Chondrocyte (in vitro differentiated cells): Measurements from ENCODE around the gene PDHA2. TPM values are rescaled to one million over a fixed set of nuclear protein-coding genes. Genes with fewer than 3 reads are reported as not detected.
"Not testable (repeated sequence)": the region's sequence is repeated elsewhere in the genome, so short reads cannot be mapped to it uniquely, and the experiment has no call there.

Experiments used
- DNase-seq: peaks from one replicate; pipeline ENCODE4 v3.0.0; 2021; ENCODE audit warnings: mixed read lengths, low spot score
- H3K27ac Mint-ChIP-seq: one replicate; pipeline ENCODE4 v1.8.0; 2021; ENCODE audit warnings: mild to moderate bottlenecking, moderate library complexity, mixed read lengths; ENCODE audit not compliant: unreplicated experiment
- H3K27me3 Mint-ChIP-seq: 2 replicates; pipeline ENCODE4 v1.8.0; 2021; ENCODE audit warnings: low read depth, mixed read lengths
- H3K36me3 Mint-ChIP-seq: 2 replicates; pipeline ENCODE4 v1.8.0; 2021; ENCODE audit warnings: low read depth, mixed read lengths
- H3K4me1 Mint-ChIP-seq: 2 replicates; pipeline ENCODE4 v1.8.0; 2021; ENCODE audit warnings: low read depth, mild to moderate bottlenecking, mixed read lengths
- H3K4me3 Mint-ChIP-seq: one replicate; pipeline ENCODE4 v1.8.0; 2021; ENCODE audit warnings: mild to moderate bottlenecking, moderate library complexity, mixed read lengths; ENCODE audit not compliant: unreplicated experiment
- H3K9me3 Mint-ChIP-seq: 2 replicates; pipeline ENCODE4 v1.8.0; 2021; ENCODE audit warnings: low read depth, mixed read lengths
- total RNA-seq: library from RNA; stranded (reverse); gene quantifications from 3 replicates; pipeline ENCODE4 v1.2.1, GENCODE V29; 2021
- TF ChIP-seq, protein P1 (sequence below): fragments of 200-600 bp; sonication (generic); IDR thresholded peaks from 2 replicates; pipeline ENCODE4 v1.5.0; 2021; ENCODE audit warnings: antibody characterized with exemption, mild to moderate bottlenecking, moderate library complexity

Gene PDHA2
- total RNA-seq, 1 donor from 2014 or later: not detected

DNA sequence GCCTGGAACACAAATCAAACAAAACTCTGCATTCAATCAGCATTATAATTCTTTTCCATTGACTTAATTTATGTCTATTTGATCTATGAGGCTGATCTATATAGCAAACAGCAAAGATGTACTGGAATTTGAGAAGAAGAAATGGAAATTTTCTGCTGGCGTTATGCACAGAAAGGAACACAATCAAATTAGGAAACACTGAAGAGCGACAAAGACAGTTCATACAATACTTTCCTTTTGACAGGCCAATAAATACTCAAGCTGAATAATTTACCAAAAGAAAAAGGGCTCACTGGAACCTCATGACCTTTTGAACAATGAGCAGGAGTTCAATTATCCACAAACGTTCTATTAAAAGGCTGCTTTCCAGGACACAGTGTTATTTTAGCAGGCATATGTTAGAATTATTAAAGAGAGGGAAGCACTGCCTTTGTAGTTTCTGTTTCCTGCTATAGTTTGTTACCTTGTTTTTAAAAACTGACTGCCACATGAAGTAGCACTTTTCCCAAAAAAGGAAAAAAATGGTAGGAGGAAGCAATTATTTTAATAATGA is 8.1 kb downstream of the PDHA2 start:
- H3K27ac Mint-ChIP-seq: no peak overlapping the region
- TF ChIP-seq, protein P1, sequence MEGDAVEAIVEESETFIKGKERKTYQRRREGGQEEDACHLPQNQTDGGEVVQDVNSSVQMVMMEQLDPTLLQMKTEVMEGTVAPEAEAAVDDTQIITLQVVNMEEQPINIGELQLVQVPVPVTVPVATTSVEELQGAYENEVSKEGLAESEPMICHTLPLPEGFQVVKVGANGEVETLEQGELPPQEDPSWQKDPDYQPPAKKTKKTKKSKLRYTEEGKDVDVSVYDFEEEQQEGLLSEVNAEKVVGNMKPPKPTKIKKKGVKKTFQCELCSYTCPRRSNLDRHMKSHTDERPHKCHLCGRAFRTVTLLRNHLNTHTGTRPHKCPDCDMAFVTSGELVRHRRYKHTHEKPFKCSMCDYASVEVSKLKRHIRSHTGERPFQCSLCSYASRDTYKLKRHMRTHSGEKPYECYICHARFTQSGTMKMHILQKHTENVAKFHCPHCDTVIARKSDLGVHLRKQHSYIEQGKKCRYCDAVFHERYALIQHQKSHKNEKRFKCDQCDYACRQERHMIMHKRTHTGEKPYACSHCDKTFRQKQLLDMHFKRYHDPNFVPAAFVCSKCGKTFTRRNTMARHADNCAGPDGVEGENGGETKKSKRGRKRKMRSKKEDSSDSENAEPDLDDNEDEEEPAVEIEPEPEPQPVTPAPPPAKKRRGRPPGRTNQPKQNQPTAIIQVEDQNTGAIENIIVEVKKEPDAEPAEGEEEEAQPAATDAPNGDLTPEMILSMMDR: no peak

DNA sequence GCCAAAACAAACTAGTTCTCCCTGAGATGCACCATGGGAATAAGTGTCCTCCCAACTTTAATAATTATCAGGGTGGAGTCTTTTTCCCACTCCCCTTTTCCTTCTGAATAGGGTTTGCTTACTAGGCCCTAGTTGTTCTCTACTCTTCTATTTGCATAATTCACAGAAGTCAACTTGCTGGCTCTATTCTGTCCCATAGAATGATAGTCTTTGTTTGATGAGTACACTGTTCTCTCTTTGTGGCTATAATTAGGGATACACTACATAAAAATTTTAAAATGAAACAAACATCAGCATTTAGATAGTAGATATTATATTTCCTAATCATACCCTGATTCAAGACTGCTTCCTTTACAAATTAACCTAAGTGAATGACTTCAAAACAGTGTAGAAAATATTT is 10.3 kb downstream of the PDHA2 start:
- Mint-ChIP-seq H3K4me3 (no peak overlapping the region), H3K27ac (no peak overlapping the region), H3K4me1 (no peaks in the 10 kb centered on the region), H3K27me3 (no peaks in the 10 kb centered on the region), H3K36me3 (no peaks in the 10 kb centered on the region), H3K9me3 (no peaks in the 10 kb centered on the region)
- DNase-seq: no peak
- TF ChIP-seq, protein P1: no peak

More for the DNA sequence above, 8.1 kb downstream of the PDHA2 start:
- Mint-ChIP-seq H3K36me3 (no peaks in the 10 kb centered on the region), H3K4me1 (no peaks in the 10 kb centered on the region), H3K27me3 (no peaks in the 10 kb centered on the region), H3K4me3 (no peak overlapping the region), H3K9me3 (no peaks in the 10 kb centered on the region)
- DNase-seq: no peak

DNA sequence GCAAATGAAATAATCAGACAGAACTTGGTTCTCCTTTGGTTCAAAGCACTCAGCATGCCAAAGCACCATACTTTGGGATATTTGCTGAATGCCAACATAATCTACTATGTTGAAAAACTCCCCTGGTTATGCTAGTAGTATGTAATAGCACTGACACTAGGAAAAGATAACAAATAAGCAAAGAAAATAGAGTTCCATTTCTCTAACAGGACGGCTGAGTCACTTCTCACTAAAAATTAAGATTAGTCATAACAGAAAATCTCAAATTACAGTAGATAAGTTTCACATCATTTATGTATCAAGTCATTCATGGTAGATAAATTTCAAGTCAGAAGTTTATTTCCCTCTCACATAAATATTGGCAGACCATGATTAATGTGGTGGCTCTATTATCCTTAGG is 17.9 kb downstream of the PDHA2 start:
- Mint-ChIP-seq H3K36me3 (no peaks in the 10 kb centered on the region), H3K9me3 (no peaks in the 10 kb centered on the region), H3K27ac (no peak overlapping the region), H3K4me1 (peaks cover 11% of the 10 kb centered on the region), H3K27me3 (no peaks in the 10 kb centered on the region), H3K4me3 (no peak overlapping the region)
- DNase-seq: no peak
- TF ChIP-seq, protein P1: no peak

DNA sequence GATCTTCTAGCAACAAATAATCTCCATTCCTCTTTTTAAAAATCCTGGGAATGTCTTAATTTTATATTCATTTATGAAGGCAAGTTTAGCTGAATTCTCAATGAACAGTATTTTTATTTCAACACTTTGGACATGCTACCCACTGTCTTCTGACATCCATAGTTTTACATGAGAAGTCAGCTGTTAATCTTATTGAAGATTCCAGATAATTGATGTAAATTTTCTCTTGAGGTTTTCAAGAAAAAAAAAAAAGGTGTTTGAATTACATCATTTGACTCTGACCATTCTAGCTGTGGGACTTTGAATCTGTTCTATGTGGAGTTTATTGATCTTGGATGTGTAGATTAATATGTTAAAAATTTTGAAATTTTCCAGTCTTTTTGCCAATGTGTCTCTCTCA is 28.0 kb downstream of the PDHA2 start:
- DNase-seq: no peak
- H3K36me3 Mint-ChIP-seq: peaks cover 9% of the 10 kb centered on the region
- no peaks in the 10 kb centered on the region for H3K27me3 Mint-ChIP-seq
- H3K4me3 Mint-ChIP-seq: no peak overlapping the region
- peaks cover 37% of the 10 kb centered on the region for H3K9me3 Mint-ChIP-seq
- TF ChIP-seq, protein P1: no peak
- no peaks in the 10 kb centered on the region for H3K4me1 Mint-ChIP-seq
- H3K27ac Mint-ChIP-seq: no peak overlapping the region

DNA sequence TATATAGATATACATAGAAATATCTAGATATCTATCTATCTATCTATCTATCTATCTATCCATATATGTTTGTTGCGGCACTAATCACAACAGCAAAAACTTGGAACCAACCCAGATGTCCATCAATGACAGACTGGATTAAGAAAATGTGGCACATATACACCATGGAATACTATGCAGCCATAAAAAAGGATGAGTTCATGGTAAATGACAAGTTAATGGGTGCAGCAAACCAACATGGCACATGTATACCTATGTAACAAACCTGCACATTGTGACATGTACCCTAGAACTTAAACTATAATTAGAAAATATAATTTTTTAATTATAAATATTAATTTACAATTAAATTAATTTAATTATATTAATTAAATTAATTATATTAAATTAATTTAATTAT is 29.5 kb downstream of the PDHA2 start:
- H3K27me3 Mint-ChIP-seq, H3K36me3 Mint-ChIP-seq, H3K27ac Mint-ChIP-seq: not testable (repeated sequence)

DNA sequence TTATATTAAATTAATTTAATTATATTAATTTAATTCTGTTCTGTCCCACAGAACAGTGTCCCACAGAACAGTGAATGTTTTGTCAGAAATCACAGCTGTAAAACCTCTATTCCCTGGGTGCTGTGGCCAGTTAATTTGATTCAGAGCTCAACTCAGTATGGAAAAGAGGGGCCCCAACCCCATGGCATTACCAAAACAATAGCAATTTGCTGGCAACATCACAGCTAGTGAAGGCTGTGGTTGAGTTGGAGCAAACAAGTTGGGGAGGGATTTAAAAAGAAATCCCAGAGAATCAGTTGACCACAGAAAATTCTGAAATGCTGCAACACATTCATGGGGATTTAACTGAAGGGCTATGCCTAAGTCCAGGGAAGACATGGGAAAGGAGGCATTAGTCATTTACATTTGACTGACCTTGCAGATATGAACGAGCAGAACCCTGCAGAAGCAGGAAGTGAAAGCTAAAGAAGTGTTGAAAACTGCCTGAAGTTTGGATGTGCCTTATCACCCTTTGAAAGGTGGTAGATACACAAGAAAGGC is 30.1 kb downstream of the PDHA2 start:
- peaks cover 30% of the 10 kb centered on the region for H3K9me3 Mint-ChIP-seq
- H3K4me1 Mint-ChIP-seq: no peaks in the 10 kb centered on the region
- TF ChIP-seq, protein P1: no peak
- peaks cover 9% of the 10 kb centered on the region for H3K36me3 Mint-ChIP-seq
- no peak for DNase-seq
- no peak overlapping the region for H3K27ac Mint-ChIP-seq
- H3K27me3 Mint-ChIP-seq: no peaks in the 10 kb centered on the region
- no peak overlapping the region for H3K4me3 Mint-ChIP-seq

More for the DNA sequence above, 29.5 kb downstream of the PDHA2 start:
- H3K4me1 Mint-ChIP-seq, DNase-seq, H3K4me3 Mint-ChIP-seq: not testable (repeated sequence)
- H3K9me3 Mint-ChIP-seq: peaks cover 30% of the 10 kb centered on the region
